Stimulated activated CD8-positive, alpha-beta memory T cell treated with anti-CD3 and anti-CD28 coated beads, Interleukin-7, amount 100 ng/mL, for 1 hour (primary cell): Measurements from ENCODE around the gene ARID5B.

ENCODE experiments used
- DNase-seq, 2 donors: peaks; one replicate each; pipeline ENCODE4 v3.0.0-alpha.2; 2020; ENCODE audit warnings: low read depth in 2 of 2

ARID5B gene

DNA sequence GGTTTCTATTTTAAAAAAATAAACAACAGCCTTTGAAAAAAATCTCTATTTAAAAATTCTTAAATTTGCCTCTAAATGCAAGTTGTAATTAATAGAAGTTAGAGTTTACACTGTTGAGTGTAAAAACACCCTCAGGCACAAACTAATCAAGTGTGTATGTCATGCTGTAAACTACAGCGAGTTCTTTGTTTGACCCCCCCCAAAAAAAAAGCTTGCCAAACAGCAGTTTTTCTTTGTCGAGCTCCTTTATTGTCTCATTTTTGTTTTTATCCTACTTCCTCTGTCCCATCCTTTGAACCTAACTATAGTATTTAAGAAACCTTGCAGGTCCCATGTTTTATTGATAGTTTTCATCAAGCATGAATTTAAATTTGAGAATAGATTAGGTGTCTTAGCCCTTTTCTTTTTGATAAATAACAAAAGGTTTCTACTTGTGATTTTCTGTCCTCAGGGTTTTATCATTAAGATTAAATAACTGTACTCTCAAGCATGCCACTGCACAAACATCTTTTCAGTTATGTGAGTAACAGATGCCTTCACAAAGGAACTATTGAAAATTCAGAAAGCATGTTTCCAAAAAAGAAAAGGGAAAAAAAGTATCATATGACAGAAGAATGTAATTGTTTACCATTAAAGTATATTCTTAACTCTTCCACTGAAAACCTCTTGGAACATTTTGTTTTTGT is 176.0 kb downstream of the ARID5B start:
- DNase-seq = no peak

DNA sequence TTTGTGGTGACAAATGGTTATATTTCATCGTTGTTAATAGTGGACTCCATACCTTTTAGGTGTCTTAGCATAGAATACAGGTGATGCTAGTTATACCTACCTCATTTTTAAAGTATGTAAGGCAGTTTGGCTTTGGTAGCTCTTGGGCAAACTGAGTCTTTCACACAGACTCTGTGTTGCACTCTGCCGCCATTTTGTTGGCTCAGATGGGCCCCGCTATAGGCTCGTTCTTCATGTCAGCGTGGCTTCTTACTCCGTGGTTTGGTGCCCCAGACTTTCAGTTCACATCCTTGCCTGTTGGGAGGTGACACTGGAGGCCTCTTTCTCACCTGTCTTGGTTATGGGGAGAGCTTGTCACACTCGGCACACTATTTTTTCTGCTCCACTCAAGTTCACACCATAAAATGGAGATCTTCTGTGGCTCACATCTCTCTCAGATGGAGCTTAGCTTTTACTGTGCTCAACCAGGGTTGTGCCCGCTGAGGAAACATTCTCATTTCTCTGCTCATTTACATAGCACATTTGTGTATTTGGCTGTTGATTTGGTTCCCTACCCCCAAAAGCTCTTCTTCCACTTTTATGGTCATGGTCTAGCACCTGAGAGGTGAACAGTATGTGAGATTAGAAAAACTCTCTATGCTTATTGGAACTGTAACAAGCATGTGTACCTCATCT is 178.5 kb downstream of the ARID5B start:
- no peak for DNase-seq

DNA sequence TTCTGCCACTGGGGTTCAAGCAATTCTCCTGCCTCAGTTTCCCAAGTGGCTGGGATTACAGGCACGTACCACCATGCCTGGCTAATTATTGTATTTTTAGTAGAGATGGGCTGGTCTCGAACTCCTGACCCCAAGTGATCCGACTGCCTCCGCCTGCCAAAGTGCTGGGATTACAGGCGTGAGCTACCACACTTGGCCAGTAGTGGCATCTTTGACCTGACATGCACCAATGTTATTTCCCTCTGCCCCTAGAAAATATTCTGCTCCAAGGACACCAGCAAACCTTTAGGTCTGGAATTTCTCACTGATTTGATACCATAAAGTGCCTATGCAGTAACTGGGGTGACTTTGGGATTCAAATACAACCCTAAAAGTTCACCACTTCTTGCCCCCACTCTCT is 179.4 kb downstream of the ARID5B start:
- DNase-seq = no peak

DNA sequence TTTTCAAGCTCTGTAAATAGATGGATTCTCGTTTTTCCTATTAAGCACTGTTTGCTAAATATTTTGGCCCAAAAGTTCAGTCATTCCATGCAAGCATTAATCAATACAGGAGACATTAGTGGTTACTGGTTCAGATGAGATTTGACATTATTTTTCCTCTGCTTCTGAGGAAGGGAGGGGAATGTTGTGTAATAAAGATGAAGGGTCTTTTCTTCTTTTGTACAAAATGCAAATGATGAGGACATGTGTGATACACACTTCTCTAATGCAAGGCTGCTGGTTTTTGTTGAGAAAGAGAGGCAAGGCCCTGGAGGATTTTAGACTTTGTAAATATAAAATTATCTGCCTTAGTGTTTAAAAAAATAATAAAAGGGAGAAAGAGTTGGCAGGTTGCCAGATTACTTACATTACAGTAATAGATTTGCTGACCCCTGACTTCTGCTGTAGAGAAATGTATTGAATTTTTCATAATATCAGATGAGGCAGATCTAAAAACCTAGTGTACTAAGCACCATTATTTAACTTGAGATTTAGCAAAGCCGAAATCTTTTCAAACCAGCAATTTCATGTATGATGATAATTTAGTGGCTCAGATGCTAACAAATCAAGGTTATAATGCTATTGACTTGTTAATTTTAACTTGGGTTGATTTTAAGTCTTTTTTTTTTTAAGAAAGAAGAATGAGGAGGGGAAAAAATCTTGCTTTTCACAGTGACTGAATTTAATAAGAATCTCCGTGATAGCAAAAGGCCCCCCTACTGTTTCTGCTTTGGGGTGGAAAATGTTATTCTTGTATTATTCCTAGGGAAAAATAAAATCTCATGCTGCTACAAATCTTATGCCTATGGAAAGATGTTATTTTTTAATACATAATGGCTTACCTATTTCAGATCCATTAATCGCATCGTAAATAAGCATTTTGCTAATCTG is 180.1 kb downstream of the ARID5B start:
- DNase-seq = no peak

DNA sequence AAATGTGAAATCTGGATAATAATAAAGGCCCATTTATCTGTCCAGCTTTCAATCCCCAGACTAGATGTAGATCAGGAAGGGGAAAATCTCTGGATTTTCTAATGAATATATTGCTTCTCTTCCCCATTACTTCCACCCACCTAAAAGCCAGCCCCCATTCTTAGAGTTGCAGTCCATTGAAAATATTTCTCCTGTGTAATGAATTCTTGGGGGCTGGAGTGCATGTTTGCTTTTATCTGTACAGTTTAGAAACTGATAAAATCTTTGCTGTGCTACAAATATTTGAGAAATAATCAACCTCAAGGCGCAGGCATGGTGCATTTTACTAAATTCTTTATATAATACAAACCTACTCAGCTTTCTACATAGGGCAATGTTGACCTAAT is 180.8 kb downstream of the ARID5B start:
- no peak for DNase-seq

DNA sequence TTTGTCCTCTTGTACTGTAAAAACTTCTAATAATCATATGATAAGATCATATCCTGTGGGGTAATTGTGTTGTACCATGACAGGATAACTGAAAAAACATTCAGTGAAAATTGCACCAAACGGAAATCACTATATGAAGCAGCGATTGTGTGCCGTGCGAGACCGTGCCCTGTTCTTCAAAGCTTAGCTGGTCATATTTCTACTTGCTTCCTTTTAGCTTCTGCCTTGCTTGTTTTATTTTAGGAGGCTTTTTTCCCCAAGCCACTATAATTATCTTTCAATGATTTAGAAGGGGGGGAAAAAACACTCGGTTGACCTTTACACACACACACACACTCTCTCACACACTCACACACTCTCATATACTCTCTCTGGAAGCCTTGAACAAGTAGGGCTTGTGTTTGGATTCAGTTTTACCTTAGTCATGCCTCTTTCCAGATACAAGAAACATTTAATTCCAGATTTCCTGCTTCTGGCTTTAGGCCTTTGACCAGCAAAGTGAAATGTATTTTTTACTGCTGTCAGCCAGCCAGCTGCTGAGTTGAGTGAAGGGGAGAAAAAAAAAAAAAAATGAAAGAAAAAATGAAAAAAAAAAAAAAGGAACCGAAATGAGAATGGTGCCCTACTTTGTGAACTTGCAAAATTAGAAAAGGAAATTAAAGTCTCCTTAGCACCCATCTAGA is 181.4 kb downstream of the ARID5B start:
- DNase-seq = no peak

DNA sequence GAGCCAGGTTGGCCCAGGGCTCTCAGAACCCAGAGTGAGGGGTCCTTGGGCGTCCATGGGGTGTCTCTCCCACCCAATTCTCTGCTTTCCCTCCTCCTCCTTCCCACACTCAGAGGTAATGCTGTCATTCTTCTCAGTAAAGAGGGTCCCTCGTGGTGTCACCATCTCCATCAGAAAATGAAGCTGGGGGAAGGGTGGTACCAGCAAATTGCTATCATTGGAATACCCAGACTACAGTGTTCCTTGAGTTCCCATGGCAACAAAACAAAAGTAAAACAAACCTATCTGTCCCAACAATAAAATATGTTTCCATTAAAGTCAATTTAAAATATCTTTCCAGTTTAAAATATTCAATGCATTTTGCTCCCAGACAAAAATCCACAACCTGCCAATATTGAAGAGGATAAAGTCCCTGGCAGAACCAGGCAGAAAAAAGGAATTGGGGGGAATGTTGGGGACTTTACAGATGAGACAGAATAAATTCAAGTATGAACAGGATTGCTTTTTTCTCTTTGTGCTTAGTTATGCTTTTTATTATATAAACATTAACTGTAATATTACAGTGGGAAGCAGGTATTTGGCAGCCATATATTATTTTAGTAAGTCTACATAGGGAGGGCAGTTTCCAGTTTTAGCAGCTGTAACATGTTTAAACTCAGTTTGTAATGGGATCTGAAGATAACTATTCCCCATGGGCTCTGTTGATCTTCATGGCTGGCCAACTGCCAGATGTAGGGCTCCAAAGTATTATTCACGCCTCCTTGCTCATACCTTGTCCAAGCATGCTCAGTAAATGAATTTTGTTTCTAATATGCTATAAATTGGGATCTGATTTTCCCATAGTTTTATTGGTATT is 182.1 kb downstream of the ARID5B start:
- DNase-seq = no peak

DNA sequence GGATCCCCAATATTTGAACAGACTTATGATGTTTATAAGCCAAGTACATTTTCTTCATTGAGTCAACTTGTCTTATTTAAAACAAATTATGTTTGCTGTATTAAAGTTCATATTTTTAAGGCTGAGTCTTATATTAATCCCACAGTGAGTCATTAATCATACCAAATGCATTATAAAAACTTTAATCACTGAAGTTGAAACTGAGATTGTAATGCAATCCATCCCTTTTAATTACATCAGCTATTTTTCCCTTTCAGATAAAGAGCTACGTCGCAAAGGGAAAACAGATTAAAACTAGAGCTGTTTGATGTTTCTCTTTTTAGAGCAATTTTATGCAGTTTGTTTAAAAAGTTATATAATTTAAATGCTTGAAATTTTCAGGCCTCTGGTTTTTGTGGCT is 183.0 kb downstream of the ARID5B start:
- DNase-seq = no peak

DNA sequence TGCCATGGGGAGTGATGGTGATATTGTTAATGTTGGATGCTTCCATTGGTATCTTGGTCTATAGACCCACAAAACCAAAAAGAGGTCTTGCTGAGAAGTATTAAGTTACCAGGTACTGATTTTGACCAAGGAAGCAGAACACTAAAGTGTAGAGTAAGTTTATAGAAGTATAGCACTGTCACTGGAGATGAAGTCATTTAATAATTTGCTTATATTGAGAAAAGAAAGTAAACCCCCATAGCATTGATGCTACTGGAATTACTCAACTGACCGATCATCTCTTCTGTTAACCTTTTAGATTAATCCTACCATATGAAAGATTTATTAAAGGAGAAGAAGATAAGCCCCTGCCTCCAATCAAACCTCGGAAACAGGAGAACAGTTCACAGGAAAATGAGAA is 183.9 kb downstream of the ARID5B start:
- no peak for DNase-seq

DNA sequence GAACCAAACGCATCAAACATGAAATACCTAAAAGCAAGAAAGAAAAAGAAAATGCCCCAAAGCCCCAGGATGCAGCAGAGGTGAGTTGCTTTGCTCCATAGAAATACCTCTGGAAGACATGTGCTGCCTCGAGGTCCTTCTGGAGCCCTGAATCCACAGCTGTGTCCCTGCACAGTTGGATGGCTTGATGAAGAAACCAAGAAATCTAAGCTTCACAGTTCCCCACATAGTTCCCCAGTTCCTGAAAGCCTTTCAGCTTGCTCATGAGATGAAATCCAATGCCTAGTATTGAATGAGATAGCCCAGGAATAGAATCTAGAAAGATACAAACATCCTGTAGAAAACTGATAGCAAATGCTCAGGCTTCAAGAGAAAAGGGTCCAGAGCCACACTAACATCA is 184.3 kb downstream of the ARID5B start:
- DNase-seq = no peak

DNA sequence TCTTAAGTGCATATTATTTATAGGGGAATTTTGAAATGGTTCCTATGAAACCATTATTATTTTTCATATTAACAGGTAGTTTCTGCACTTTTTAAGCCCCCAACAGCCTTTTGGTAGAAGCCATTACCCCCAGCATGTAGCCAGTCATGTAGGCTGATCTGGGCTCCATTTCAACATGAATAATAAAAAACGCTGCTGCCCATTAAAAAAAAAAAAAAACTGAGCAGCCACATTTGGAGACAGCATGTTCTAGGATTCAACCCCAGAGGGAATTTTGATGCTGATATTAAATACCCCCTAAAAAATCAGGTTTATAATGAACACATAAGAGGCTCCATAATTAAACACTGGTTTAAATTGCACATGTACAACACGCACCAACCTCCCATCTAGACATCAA is 185.8 kb downstream of the ARID5B start:
- DNase-seq = no peak

DNA sequence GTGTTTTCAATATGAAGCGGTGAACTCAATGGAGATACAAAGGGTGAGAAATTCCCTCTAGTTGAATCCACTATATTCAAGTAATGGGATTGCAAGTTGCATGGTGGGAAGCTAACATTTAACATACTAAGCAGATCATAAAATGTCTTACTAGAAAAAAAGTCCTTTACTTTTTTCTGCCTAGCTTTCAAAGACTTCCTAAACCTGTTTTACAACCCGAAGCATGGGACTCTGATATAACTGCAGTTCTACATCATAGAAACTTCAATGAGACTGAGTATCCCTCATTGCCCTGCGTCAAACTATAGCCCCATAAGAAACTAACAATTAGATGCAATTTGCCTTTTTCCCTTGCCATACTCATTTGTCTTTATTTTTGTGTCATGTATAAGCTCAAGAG is 187.3 kb downstream of the ARID5B start:
- no peak for DNase-seq

DNA sequence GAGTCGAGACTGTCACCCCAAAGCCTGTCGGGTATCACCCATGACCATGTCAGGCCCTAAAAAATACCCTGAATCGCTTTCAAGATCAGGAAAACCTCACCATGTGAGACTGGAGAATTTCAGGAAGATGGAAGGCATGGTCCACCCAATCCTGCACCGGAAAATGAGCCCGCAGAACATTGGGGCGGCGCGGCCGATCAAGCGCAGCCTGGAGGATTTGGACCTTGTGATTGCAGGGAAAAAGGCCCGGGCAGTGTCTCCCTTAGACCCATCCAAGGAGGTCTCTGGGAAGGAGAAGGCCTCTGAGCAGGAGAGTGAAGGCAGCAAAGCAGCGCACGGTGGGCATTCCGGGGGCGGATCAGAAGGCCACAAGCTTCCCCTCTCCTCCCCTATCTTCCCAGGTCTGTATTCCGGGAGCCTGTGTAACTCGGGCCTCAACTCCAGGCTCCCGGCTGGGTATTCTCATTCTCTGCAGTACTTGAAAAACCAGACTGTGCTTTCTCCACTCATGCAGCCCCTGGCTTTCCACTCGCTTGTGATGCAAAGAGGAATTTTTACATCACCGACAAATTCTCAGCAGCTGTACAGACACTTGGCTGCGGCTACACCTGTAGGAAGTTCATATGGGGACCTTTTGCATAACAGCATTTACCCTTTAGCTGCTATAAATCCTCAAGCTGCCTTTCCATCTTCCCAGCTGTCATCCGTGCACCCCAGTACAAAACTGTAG is 191.0 kb downstream of the ARID5B start:
- no peak for DNase-seq

DNA sequence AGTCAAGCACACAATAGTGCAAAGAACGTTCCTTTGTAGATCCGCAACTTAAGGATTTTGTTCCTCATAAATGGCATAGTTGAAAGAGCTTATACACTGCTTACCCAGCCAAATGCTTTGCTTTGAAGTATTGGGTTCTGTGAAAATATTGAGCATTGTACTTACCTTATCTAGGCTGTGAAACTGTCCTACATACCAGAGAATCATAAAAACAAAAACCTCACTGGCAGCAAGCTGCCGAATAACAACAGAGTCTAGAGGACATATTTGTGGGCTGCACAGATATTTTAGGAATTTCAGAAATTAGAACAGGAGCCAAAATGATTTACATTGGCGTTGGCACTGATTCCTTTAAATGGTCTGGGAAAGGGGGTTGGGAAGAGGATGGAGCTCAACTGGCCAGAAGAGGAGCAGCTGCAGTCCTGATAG is 192.4 kb downstream of the ARID5B start:
- DNase-seq = no peak

DNA sequence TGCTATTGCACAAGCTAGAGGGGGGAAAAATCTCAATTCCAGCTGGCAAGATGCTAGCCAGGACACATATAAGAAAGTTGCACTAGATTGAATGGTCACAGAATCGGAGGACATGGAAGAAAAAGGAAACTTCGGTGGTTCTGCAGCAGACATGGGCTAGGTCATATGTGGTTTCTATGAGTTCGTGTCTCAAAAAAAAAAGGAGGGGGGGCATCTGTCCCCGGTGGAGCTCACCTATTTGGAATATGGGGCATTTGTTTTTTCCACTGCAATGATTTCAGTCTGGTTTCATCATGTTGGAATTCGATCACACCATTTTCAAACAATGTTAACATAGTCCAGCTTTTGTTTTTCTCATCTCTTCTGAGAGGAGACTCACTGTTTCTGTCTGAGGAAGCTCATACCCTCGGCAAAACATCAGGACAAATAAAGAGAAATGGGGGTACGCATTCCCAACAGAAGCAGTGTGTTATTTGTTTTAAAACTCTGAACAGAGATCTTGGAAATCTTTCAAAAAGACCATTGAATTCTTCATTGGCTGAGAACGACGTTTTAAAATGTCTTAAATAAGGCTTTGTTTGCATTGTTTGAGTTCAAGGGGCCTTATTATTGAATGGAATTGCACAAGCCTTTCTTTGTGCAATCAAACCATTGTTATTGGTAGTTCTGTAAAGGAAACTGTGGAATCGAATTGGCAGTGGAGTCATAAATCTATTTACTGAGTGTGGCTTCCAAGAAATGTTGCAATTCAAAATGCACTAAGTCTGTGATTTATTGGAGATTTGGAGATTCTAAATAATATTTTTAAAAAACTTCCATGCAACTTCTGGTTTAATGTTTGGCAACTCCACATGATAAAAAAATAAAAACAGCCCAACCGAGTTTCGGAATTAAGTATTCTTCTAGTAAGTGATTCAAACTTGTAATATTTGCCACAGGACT is 194.0 kb downstream of the ARID5B start:
- no peak for DNase-seq

DNA sequence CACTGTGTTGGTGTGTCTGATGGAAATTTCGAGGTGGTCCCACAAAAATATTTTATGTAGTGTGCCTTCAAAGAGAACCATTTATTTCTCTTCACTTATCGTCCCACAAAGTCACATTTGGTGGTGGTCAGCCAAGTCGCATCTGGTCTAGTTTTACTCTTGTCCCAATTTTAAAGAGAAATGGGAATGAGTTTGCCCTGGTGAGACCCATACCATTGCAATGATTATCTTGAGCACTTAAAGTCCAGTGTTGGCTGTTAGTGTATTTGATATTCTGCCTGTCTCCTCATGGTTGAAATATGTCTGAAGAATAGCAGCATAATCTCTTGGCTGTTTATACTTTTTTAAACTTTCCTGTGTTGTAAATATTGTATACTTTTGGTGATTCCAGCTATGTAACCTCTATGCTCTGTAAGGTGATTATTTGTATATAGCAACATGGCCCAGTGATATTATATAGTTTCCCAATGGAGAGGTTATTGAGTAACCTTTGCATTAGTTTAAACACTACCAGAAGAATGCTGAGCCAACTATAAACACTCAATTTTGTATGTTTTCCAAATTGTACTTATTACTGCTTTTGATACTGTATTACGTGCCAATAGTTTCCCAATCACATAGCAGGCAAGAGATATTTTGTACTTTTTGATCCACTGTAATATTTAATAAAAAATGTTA is 194.9 kb downstream of the ARID5B start:
- DNase-seq = no peak

DNA sequence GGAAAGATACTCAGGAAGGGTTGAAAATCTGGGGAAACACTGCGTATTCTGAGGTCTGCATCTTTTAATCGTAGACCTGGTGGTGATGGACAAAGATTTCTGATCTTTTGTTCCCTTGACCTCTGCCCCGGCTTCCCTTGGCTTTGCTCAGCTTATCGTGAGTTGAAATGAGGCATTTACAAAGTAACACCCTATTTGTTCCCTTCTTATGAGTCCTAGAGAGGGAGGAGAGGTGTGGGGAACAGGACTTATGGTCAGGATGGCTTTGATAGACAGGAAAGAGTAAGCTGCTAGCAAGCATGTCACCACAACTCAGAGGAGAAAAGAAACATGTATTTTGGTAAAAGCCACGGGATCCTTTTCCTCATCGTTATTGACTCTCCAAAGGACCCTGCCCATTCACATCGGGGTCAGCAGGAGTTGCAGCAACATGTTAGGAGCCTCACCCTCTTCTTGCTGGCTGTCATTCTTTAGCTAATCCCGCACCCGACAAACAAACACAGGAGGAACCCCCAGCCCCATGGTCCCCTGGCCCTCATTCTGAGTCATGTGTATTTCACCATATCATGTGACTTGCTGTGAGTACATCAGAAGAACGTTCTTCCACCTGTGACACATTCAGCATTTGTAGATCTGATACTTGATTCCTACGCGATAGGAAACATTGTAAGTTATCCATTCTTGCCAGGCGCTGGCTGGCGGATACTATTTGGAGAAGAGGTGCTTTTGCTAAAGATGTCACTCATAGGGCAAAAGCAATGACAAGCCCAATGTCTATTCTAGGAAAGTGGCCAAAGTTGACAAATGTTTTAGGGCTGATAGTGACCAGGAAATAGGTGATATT is 197.0 kb downstream of the ARID5B start:
- DNase-seq = no peak

DNA sequence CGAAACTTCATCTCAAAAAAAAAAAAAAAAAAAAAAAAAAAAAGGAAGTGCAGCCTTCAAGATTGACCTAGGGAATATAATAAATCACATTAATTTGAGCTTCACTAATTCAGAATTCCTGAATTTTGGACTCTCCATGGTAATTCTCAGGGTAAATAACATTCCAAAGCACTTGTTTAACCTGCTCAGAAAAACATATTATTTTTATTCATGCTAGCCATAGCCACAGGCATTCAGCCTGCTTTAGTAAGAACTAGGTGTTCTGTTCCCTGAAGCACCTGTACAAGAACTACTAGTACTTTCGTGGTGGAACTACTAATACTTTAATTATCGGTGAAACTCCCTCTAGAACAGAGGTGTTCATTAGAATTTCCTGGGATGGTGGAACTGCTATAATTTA is 197.8 kb downstream of the ARID5B start:
- no peak for DNase-seq
